ENCODE results near the gene PTPRD.

- no peak for TF ChIP-seq CTCF (conservative IDR thresholded peaks at IDR 0.05; ENCODE audit: low read length)
- no peak for TF ChIP-seq EZH2phosphoT487 (IDR thresholded peaks at IDR 0.05; ENCODE audit: borderline replicate concordance, low read depth, low read length)
These were observed 1713.3 kb downstream of the PTPRD start for GRCh38 chr9:8899511-8899910.

Measured in OCI-LY7 (cell line).